Measurements from ENCODE around the gene SPAG4.

SPAG4 gene

GRCh38 chr20:35660122-35660937 is 44.7 kb downstream of the SPAG4 start:
- DNase-seq: no peak

DNA sequence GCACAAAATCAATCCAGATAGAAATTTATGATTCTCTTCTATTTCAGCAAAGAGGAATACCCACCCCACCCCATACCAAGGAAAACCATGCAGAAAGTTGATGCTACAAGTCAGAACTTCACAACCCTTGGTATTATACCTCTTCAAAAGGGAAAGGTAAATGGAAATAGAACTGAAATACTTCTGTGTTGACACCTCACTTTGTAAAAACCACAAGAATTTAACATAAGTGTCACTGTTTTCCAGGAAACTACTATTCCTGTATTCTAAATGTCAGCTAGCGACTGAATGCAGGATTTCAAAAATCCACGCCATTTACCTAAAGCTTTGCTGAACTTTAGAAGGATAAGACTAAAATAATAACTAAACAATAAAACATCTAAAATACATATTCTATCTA is 45.4 kb downstream of the SPAG4 start:
- no peak for DNase-seq

DNA sequence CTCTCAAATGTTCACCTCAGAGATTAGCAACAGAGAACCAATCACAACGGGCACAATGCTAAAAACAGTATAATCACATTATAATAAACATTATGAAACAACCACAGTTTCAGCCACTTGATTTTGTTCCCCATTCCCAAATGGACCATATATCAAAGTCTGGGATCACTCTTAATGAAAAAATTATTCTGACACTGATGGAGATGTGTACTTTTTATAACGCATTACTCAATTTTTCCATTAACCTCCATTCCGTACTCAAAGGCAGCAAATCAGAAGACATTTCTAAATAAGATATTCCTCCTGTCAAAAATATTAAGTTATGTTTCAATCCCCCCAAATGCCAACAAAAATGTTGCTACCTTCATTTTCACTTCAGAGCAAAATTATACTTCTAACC is 46.3 kb downstream of the SPAG4 start:
- DNase-seq: no peak

DNA sequence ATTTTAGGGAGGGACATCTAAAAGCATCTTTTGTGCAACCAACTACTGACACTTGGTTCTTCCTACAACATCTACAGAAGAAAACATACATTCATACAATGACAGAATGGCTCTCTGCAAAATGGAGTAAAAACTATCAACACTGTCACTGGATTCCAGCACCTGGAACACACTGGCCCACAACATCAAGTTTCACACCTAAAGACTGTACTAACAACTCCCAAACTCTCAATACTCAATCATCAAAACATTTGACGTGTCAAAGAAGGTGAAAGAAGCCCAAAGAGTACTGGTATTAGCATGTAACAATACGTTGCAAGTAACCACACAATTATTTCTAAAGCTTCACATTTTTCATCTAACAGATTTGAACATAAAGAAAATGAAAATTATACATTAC is 46.9 kb downstream of the SPAG4 start:
- DNase-seq: no peak

DNA sequence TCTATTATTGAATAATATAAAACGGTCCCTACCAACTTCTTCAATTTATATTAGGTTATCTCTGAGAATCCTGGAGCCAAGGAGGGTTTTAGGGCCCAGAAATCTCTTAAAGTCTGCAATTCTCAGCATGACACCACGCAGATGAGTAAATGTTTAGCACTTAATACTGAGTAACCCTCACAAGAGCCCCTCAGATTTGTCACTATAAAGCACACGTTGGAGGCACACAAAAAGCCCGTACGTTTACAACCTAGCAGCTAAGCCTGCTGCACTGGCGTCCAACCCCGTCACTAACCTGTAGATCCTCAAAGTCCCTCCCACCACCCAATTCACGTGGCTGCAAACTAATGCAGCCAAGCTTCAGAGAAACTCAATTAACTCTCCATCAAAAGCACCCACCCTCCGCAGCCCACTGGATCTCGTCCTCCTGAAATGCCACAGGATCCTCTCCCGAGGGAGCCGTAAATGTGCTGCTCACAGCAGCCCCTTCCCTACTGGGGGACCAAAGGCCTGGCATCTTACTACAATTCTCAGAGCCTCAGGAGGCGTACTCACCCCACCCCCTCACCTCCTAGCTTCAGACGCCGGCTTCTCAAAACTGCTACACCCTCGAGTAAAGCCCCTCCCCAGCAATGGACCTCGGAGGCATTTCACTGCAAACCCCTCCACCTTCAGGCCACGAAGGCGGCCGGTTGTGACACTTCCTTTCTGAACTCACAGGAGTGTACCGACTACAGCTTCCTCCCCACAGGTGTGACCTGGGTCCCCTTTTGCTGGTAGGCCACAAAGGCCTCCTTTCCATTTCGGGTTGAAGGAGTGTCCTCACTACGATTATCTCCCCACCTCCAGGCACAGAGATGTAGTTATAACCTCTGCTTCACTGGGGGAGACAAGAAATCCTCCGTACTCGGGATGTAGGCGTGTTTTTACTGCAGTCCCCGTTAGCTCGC is 48.2 kb downstream of the SPAG4 start:
- peak; percentile 74 for DNase-seq

DNA sequence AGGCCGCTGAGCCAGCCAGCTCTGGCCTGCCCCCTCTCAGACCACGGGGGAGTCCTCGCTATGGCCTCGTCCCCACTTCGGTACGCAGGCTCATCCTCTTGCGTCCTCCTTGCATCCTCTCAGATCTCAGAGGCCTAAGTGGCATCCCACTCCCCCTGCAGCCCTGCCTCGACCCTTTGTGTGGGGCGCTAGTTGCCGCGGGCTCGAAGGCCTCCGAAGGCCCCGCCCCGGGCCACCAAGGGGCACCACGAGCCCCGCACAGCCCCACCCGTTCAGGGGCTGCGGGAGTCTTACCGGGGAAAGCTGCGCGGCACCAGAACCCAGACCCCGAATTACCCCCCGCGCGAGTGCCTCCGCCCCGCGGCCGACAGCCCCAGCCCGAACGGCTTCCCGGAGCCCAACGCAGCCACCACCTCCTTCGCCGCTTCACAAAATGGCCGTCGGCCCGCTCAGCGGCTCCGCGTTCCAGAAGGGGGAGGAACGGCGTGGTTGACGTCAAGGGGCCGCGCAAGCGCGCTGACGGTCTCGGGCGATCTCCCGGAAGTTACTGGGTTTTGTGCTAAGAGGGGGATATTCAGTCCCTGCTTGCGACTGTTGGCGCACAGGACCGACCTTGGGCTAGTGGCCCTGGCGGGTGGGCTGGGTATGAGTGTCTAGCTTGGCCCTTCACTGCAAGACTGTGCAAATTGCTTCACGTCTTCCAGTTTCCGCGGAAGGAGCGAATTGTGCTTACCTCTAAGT is 49.0 kb downstream of the SPAG4 start, which contains the start of the genes CPNE1 and RBM12:
Gene CPNE1, minus strand, starts transcription at position 435 of the 741 bp plus-strand sequence. CDS start 31,977 bp downstream, outside the sequence.
Gene RBM12, minus strand, starts transcription at position 435 of the 741 bp plus-strand sequence. CDS start 9,578 bp downstream, outside the sequence.
- peak; percentile 94 for DNase-seq

GRCh38 chr20:35665949-35666288 is 50.3 kb downstream of the SPAG4 start:
- DNase-seq: no peak

- DNase-seq: no peak
Observed at GRCh38 chr20:35669221-35669620, 53.6 kb downstream of the SPAG4 start.

DNA sequence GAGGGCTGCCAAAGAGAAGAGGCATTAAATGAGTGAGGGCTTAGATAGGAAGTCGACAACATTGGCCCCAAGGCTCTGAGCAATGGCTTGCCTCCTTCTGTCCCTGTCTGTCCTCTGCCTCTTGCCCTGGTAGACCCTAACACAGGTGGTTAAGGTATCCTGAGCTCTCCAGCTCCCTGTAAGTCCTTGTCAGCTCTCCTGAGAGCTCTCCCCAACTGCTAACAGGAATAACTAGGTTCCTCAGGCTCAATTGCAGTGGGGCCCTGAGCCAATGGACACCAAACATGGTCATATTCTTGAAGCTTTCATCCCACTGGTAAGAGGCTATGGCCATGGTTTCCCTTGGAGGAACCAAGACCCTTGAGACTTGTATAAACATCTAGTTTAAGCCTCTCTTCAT is 54.1 kb downstream of the SPAG4 start:
- DNase-seq: no peak
